Measurements from ENCODE around the gene OXNAD1.
A peak's percentile ranks its signal among the peaks of the same experiment; 100 is the strongest.

OXNAD1 gene

GRCh38 chr3:16337856-16338540 is 73.0 kb downstream of the OXNAD1 start:
- Histone ChIP-seq H3K4me1 (ENCODE audit: insufficient read depth, low read length, poor library complexity, severe bottlenecking) (peaks cover 42% of the 10 kb centered on the region), H3F3A (ENCODE audit: low read depth) (no peaks in the 10 kb centered on the region), H3K4me2 (ENCODE audit: low read depth, low read length, poor library complexity, severe bottlenecking) (peak overlapping the region; percentile 63), H4K20me1 (ENCODE audit: insufficient read depth, low read length, poor library complexity, severe bottlenecking) (no peaks in the 10 kb centered on the region), H3K36me3 (ENCODE audit: insufficient read depth, low read length) (peaks cover 25% of the 10 kb centered on the region; the same call in 1 of the 2 replicates), H3K9me3 (ENCODE audit: insufficient read depth, low read depth, low read length) (0 out of 2 replicates have a peak, but pooled peaks cover 6% of the 10 kb centered on the region), H3K4me3 (ENCODE audit: low read length, poor library complexity, severe bottlenecking) (peak overlapping the region; percentile 46), H3K79me2 (ENCODE audit: insufficient read depth, low read length) (peaks cover 39% of the 10 kb centered on the region; the same call in 1 of the 2 replicates), H3K9me2 (replicated peaks; ENCODE audit: low read depth, low read length) (no peaks in the 10 kb centered on the region), H3K27me3 (ENCODE audit: insufficient read depth, low read length, poor library complexity, severe bottlenecking) (no peaks in the 10 kb centered on the region), H3K9ac (ENCODE audit: low read depth, low read length, poor library complexity, severe bottlenecking) (peak overlapping the region; percentile 62), H2AFZ (ENCODE audit: low read length) (no peak overlapping the region)
- TF ChIP-seq CTCF (conservative IDR thresholded peaks at IDR 0.05; ENCODE audit: low read length) (no peak), EZH2phosphoT487 (IDR thresholded peaks at IDR 0.05; ENCODE audit: borderline replicate concordance) (no peak)

- peak overlapping the region; percentile 63 for H3K4me2 ChIP-seq (ENCODE audit: low read depth, low read length, poor library complexity, severe bottlenecking)
These were observed 74.0 kb downstream of the OXNAD1 start for GRCh38 chr3:16338999-16339398.

GRCh38 chr3:16343101-16343500 is 78.1 kb downstream of the OXNAD1 start:
- H3K27me3 ChIP-seq (ENCODE audit: insufficient read depth, low read length, poor library complexity, severe bottlenecking), result no peaks in the 10 kb centered on the region
- no peaks in the 10 kb centered on the region for H3K9me2 ChIP-seq (replicated peaks; ENCODE audit: low read depth, low read length)
- H4K20me1 ChIP-seq (ENCODE audit: insufficient read depth, low read length, poor library complexity, severe bottlenecking), result no peaks in the 10 kb centered on the region
- TF ChIP-seq CTCF (conservative IDR thresholded peaks at IDR 0.05; ENCODE audit: low read length), result no peak
- no peak for TF ChIP-seq EZH2phosphoT487 (IDR thresholded peaks at IDR 0.05; ENCODE audit: borderline replicate concordance)
- H2AFZ ChIP-seq (ENCODE audit: low read length), result no peak overlapping the region
- no peak overlapping the region for H3K4me3 ChIP-seq (ENCODE audit: low read length, poor library complexity, severe bottlenecking)
- H3K4me1 ChIP-seq (ENCODE audit: insufficient read depth, low read length, poor library complexity, severe bottlenecking), result peaks cover 29% of the 10 kb centered on the region
- no peaks in the 10 kb centered on the region for H3F3A ChIP-seq (ENCODE audit: low read depth)
- H3K9ac ChIP-seq (ENCODE audit: low read depth, low read length, poor library complexity, severe bottlenecking), result no peak overlapping the region
- H3K36me3 ChIP-seq (ENCODE audit: insufficient read depth, low read length), result peaks cover 49% of the 10 kb centered on the region; the same call in 1 of the 2 replicates
- no peak overlapping the region for H3K4me2 ChIP-seq (ENCODE audit: low read depth, low read length, poor library complexity, severe bottlenecking)
- peaks cover 12% of the 10 kb centered on the region; the same call in 1 of the 2 replicates for H3K79me2 ChIP-seq (ENCODE audit: insufficient read depth, low read length)
- H3K9me3 ChIP-seq (ENCODE audit: insufficient read depth, low read depth, low read length), result 0 out of 2 replicates have a peak, but pooled peaks cover 6% of the 10 kb centered on the region

More at GRCh38 chr3:16338999-16339398, 74.0 kb downstream of the OXNAD1 start:
- Histone ChIP-seq H4K20me1 (ENCODE audit: insufficient read depth, low read length, poor library complexity, severe bottlenecking) (no peaks in the 10 kb centered on the region), H3K9me2 (replicated peaks; ENCODE audit: low read depth, low read length) (no peaks in the 10 kb centered on the region), H3K9ac (ENCODE audit: low read depth, low read length, poor library complexity, severe bottlenecking) (peak overlapping the region; percentile 31), H3K4me3 (ENCODE audit: low read length, poor library complexity, severe bottlenecking) (peak overlapping the region; percentile 46), H3K9me3 (ENCODE audit: insufficient read depth, low read depth, low read length) (0 out of 2 replicates have a peak, but pooled peaks cover 6% of the 10 kb centered on the region), H3F3A (ENCODE audit: low read depth) (no peaks in the 10 kb centered on the region), H3K27me3 (ENCODE audit: insufficient read depth, low read length, poor library complexity, severe bottlenecking) (no peaks in the 10 kb centered on the region), H3K79me2 (ENCODE audit: insufficient read depth, low read length) (peaks cover 37% of the 10 kb centered on the region; the same call in 1 of the 2 replicates), H3K36me3 (ENCODE audit: insufficient read depth, low read length) (peaks cover 27% of the 10 kb centered on the region; the same call in 1 of the 2 replicates), H2AFZ (ENCODE audit: low read length) (no peak overlapping the region), H3K4me1 (ENCODE audit: insufficient read depth, low read length, poor library complexity, severe bottlenecking) (peaks cover 42% of the 10 kb centered on the region)
- TF ChIP-seq EZH2phosphoT487 (IDR thresholded peaks at IDR 0.05; ENCODE audit: borderline replicate concordance) (no peak), CTCF (conservative IDR thresholded peaks at IDR 0.05; ENCODE audit: low read length) (no peak)
